ENCODE data around the gene PPIL3.
A peak's percentile ranks its signal among the peaks of the same experiment; 100 is the strongest.

PPIL3 gene

GRCh38 chr2:200860092-200860795 is 28.6 kb downstream of the PPIL3 start:
- DNase-seq: no peak

- no peak for DNase-seq
Measured at GRCh38 chr2:200856806-200857205, 32.1 kb downstream of the PPIL3 start.

- DNase-seq: no peak
Measured at GRCh38 chr2:200852605-200853004, 36.3 kb downstream of the PPIL3 start.

GRCh38 chr2:200851398-200852248 is 37.3 kb downstream of the PPIL3 start:
- DNase-seq: no peak

GRCh38 chr2:200850512-200851256 is 38.2 kb downstream of the PPIL3 start:
- no peak for DNase-seq

GRCh38 chr2:200847939-200848338 is 40.9 kb downstream of the PPIL3 start:
- no peak for DNase-seq

GRCh38 chr2:200847269-200847668 is 41.6 kb downstream of the PPIL3 start:
- peak in 1 of 2 experiments; percentile 12 for DNase-seq

GRCh38 chr2:200845669-200846325 is 43.1 kb downstream of the PPIL3 start:
- no peak for DNase-seq

GRCh38 chr2:200845194-200845593 is 43.7 kb downstream of the PPIL3 start:
- DNase-seq: peak in 1 of 2 experiments; percentile 5

- DNase-seq: no peak
Measured at GRCh38 chr2:200843993-200844948, 44.6 kb downstream of the PPIL3 start.

GRCh38 chr2:200839513-200839912 is 49.4 kb downstream of the PPIL3 start:
- no peak for DNase-seq

GRCh38 chr2:200834701-200835100 is 54.2 kb downstream of the PPIL3 start:
- DNase-seq: no peak

- no peak for DNase-seq
Measured at GRCh38 chr2:200829258-200829655, 59.6 kb downstream of the PPIL3 start.

GRCh38 chr2:200828572-200829257 is 60.2 kb downstream of the PPIL3 start:
- DNase-seq: no peak

- DNase-seq: no peak
Measured at GRCh38 chr2:200828104-200828503, 60.8 kb downstream of the PPIL3 start.

GRCh38 chr2:200821686-200822245 is 67.1 kb downstream of the PPIL3 start:
- no peak for DNase-seq
